Measurements from ENCODE around the gene RACGAP1.

GRCh38 chr12:50066402-50066801 lies 41.1 kb upstream of the RACGAP1 start:
- no peak for TF ChIP-seq FOXM1 (IDR thresholded peaks at IDR 0.05; ENCODE audit: borderline replicate concordance)
- no peak for TF ChIP-seq FOXA1 (IDR thresholded peaks at IDR 0.05)
- no peak for TF ChIP-seq LEF1 (IDR thresholded peaks at IDR 0.05; ENCODE audit: borderline replicate concordance)
- TF ChIP-seq ELF4 (IDR thresholded peaks at IDR 0.05) = no peak
- no peak for TF ChIP-seq TARDBP (IDR thresholded peaks at IDR 0.05)
- TF ChIP-seq BHLHE40 (IDR thresholded peaks at IDR 0.05; ENCODE audit: borderline replicate concordance) = no peak
- TF ChIP-seq FOXK2 (IDR thresholded peaks at IDR 0.05) = no peak
- TF ChIP-seq SUZ12 (IDR thresholded peaks at IDR 0.05) = no peak

Measured in HEK293T (cell line).